Heart right ventricle (tissue), 16 donors: ENCODE results near the gene DGKE. TPM values are rescaled to one million over a fixed set of nuclear protein-coding genes. Genes with fewer than 3 reads are reported as not detected.
A peak's percentile ranks its signal among the peaks of the same experiment; 100 is the strongest.

Experiments used
- ATAC-seq, 8 donors: fragments of 200-7000 bp; cut with Tn5 transposase; one replicate each; pipeline ENCODE4 v1.9.1; 2020; ENCODE audit warnings: mild to moderate bottlenecking in 8 of 8, moderate library complexity in 8 of 8, moderate number of reproducible peaks in 1 of 8
- DNase-seq, 2 donors: peaks; one replicate each; pipeline ENCODE4 v3.0.0-alpha.2; 2020
- H3K27ac ChIP-seq, 10 donors: fragments of 200-600 bp; sonication (generic) in 2 of 10; one replicate each; pipeline versions ENCODE4 v1.5.0 to v1.8.0; 2020 to 2022; ENCODE audit warnings: mild to moderate bottlenecking in 3 of 10
- H3K27me3 ChIP-seq, 7 donors: fragments of 200-600 bp; one replicate each; pipeline ENCODE4 v1.8.0; 2021 to 2022; ENCODE audit warnings: mild to moderate bottlenecking in 2 of 7
- H3K36me3 ChIP-seq, 9 donors: fragments of 200-600 bp; sonication (generic) in 1 of 9; one replicate each; pipeline versions ENCODE4 v1.5.0 to v1.8.0; 2020 to 2022; ENCODE audit warnings: mild to moderate bottlenecking in 2 of 9
- H3K4me1 ChIP-seq, 9 donors: fragments of 200-600 bp; sonication (generic) in 1 of 9; one replicate each; pipeline versions ENCODE4 v1.5.0 to v1.8.0; 2020 to 2022; ENCODE audit warnings: mild to moderate bottlenecking in 4 of 9
- H3K4me3 ChIP-seq, 10 donors: fragments of 200-600 bp; sonication (generic) in 2 of 10; one replicate each; pipeline versions ENCODE4 v1.5.0 to v1.8.0; 2020 to 2022; ENCODE audit warnings: mild to moderate bottlenecking in 7 of 10, moderate library complexity in 2 of 10
- H3K9me3 ChIP-seq, 11 donors: fragments of 200-600 bp in 10 of 11; sonication (generic) in 2 of 11; one replicate each; pipeline versions ENCODE4 v1.5.0 to v1.8.0; 2013 to 2022; ENCODE audit warnings: mild to moderate bottlenecking in 2 of 11, control low read depth in 1 of 11, moderate library complexity in 1 of 11
- WGBS, 2 donors: extraction: QIAGEN DNeasy Blood & Tissue Kit; methylation state at CpG; one replicate each; pipeline ENCODE4 v1.1.7; 2013; ENCODE audit warnings: inconsistent platforms in 1 of 2; 5-methylcytosine and 5-hydroxymethylcytosine counted together
- intact Hi-C, 10 donors: fragments of 100-400 bp; cut with DNase I; formaldehyde crosslinking; loops; one replicate each; pipeline versions ENCODE4 v1.11.1 to v1.14.2; 2022
- polyA plus RNA-seq, 2 donors: library from polyadenylated mRNA; stranded (reverse); fragments of 200-250 nt; gene quantifications; one replicate each; pipeline ENCODE4 v1.2.3, GENCODE V29; 2013
- total RNA-seq, 10 donors: library from RNA; stranded (reverse); fragmentation: NEBNext Ultra II Directional in 3 of 10; extraction: Animal tissue kit (Norgen Biotek cat#: 25700) in 3 of 10; gene quantifications; one replicate each; pipeline versions ENCODE4 v1.2.1 to v1.2.4, GENCODE V29; 2021 to 2023
- TF ChIP-seq, protein P1 (sequence below), 9 donors: fragments of 200-600 bp; sonication (generic) in 2 of 9; IDR thresholded peaks; one replicate each; pipeline versions ENCODE4 v1.5.0 to v1.8.0; 2021 to 2022; ENCODE audit warnings: antibody characterized with exemption in 9 of 9, mild to moderate bottlenecking in 5 of 9, moderate library complexity in 1 of 9
- donor health status: Arrhythmogenic right ventricular cardiomyopathy.
- donor health status: ischemic (EF 13 %, LVEDD 7.1; RV severe dilation, severe dysfunction).
- donor health status: healthy with polysubstance abuse.
- donor health status: DM: no; HTN: yes; CAD: no.
- donor health status: DM: no; HTN: no; CAD: no.
- donor health status: ischemic (EF 25% LVEDD 6.9; RV normal size, moderate dysfunction).
- donor health status: ischemic (EF 25% LVEDD 5.7; RV mildly dilated, moderate dysfunction).
- donor health status: healthy.
- donor health status: DM: yes; HTN: yes; CAD: no.
- donor health status: Ischemic cardiomyopathy.
- donor health status: ischemic (EF 35%, LVEDD 5.7; RV mildly dilated, moderate dysfunction).
- donor health status: nonischemic (EF 11% LVEDD 7.7; RV severe dilation, severe dysfunction).
- donor health status: DM: yes; HTN: yes; CAD: no.
- donor health status: PGD.
- donor health status: ischemic (EF 29% LVEDD 5.4; RV normal size, mild dysfunction).
- donor health status: nonischemic (EF 23%, LVEDD 6.1; RV moderate dilation, normal function).

The DGKE gene
- total and polyA plus RNA-seq, 12 donors: 0.71 to 5.3 (median 2.7) TPM

DNA sequence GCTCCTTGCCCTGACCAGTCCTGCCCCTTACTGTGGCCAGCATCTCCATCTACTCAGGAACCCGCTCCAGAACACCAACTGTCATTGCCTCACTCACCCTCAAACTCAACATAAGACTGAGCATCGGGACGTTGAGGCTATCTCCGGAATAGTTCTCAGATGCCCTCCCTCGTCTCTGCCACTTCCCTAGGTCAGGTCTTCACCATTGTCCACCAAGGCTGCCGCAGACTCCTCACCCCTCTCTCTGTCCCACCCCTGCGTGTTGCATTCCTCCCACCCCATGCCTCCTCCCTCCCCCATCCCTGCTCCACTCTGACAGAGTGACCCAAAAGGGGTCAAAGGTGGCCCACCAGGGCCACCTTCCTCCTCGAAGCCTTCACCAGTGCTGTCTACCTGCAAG, 37.4 kb upstream of the DGKE start:
- H3K36me3 ChIP-seq: no peaks in the 10 kb centered on the region
- intact Hi-C loops: no loop called here
- 86% methylated on average over 8 of the region's 8 CpGs for WGBS, 2 donors
- no peaks in the 10 kb centered on the region for H3K27me3 ChIP-seq
- TF ChIP-seq, protein P1, sequence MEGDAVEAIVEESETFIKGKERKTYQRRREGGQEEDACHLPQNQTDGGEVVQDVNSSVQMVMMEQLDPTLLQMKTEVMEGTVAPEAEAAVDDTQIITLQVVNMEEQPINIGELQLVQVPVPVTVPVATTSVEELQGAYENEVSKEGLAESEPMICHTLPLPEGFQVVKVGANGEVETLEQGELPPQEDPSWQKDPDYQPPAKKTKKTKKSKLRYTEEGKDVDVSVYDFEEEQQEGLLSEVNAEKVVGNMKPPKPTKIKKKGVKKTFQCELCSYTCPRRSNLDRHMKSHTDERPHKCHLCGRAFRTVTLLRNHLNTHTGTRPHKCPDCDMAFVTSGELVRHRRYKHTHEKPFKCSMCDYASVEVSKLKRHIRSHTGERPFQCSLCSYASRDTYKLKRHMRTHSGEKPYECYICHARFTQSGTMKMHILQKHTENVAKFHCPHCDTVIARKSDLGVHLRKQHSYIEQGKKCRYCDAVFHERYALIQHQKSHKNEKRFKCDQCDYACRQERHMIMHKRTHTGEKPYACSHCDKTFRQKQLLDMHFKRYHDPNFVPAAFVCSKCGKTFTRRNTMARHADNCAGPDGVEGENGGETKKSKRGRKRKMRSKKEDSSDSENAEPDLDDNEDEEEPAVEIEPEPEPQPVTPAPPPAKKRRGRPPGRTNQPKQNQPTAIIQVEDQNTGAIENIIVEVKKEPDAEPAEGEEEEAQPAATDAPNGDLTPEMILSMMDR (IDR thresholded peaks at IDR 0.05): no peak
- no peak overlapping the region for H3K27ac ChIP-seq
- no peaks in the 10 kb centered on the region for H3K9me3 ChIP-seq
- no peak overlapping the region for H3K4me3 ChIP-seq
- ATAC-seq (no peak), DNase-seq (no peak)
- H3K4me1 ChIP-seq: peaks cover 0 to 7% (median 0%) of the 10 kb centered on the region in 9 donors

DNA sequence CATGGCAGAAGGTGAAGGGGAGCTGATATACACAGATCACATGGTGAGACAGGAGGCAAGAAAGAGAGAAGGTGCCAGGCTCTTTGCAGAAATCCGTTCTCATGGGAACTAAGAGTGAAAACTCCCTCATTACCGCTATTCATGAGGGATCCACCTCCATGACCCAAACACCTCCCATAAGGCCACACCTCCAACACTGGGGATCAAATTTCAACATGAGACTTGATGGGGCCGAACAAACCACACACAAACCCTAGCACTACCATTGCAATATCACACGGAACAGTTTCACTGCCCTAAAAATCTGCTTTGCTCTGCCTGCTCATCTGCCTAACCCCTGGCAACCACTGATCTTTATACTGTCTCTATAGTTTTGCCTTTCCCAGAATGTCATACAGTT, 35.0 kb upstream of the DGKE start:
- Histone ChIP-seq H3K4me3 (no peak overlapping the region), H3K27ac (no peak overlapping the region), H3K9me3 (no peaks in the 10 kb centered on the region), H3K27me3 (no peaks in the 10 kb centered on the region), H3K4me1 (no peaks in the 10 kb centered on the region), H3K36me3 (no peaks in the 10 kb centered on the region)
- TF ChIP-seq, protein P1 (IDR thresholded peaks at IDR 0.05): no peak
- intact Hi-C loops: no loop called here
- ATAC-seq (no peak), DNase-seq (no peak)
- 38 to 43% methylated on average over 4 of the region's 4 CpGs for WGBS, 2 donors

DNA sequence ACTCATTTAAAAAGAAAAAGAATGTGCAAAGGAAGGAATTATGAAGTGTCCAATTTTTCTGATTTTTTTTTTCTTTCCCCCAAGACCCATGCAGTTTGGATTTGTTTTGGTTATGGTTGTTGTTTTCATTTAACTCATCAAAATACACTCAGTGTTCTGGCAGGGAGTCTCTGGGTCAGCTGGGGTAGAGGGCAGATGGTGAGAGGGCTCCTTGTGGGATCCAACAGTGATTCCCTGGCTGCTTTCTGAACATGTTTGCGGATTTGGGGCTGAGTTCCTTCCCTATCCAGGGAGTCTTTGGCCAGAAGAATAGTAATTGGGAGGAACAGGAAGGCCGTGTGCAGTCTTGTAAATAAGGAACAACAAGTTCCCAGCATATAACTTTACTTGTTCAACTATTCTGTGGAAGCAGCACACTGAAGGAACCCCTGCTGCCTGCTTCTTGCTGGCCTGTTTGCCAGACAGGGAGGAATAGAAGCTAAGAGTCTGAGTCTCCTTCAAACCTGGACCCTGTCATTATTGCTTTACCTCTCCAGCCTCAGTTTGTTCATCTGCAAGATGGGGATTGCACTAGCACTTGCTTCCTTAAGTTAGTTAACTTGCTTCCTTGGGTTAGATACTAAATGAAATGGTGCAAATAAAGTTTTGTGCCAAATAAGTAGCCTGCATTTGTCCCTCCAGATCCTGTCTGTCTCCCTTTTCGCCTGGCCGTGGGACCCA, 32.3 kb upstream of the DGKE start:
- intact Hi-C loops: no loop called here
- Histone ChIP-seq H3K27ac (no peak overlapping the region), H3K4me3 (no peak overlapping the region), H3K36me3 (no peaks in the 10 kb centered on the region), H3K27me3 (no peaks in the 10 kb centered on the region), H3K9me3 (no peaks in the 10 kb centered on the region), H3K4me1 (no peaks in the 10 kb centered on the region)
- TF ChIP-seq, protein P1 (IDR thresholded peaks at IDR 0.05): no peak
- DNase-seq (no peak), ATAC-seq (peak in 2 of 8 donors; percentile 47 to 77)
- 81 to 89% methylated on average over 4 of the region's 4 CpGs for WGBS, 2 donors

DNA sequence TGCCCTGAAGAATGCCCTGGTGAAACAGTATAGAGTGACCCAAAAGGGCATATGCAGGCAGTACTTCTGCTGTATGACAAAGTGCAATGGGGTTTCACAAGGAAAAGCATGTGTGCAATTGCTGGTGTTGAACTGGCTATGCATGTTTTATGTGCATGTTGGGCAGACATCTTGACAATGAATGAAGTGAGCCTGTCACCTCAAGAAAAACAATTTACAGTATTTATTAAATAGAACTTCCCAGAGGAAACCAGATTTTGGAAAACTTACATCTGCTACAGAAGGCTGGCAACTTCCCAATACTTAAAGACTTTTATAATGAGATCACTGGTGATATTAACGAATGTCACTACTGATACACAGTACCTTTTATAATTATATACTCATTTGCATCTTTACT, 30.9 kb upstream of the DGKE start:
- TF ChIP-seq, protein P1 (IDR thresholded peaks at IDR 0.05): no peak
- no peak for DNase-seq
- no peaks in the 10 kb centered on the region for H3K9me3 ChIP-seq
- no peak for ATAC-seq
- 71 to 73% methylated on average over 1 of the region's 1 CpG for WGBS, 2 donors
- no peaks in the 10 kb centered on the region for H3K36me3 ChIP-seq
- H3K4me3 ChIP-seq: no peak overlapping the region
- intact Hi-C loops: no loop called here
- H3K4me1 ChIP-seq: no peaks in the 10 kb centered on the region
- H3K27ac ChIP-seq: no peak overlapping the region
- no peaks in the 10 kb centered on the region for H3K27me3 ChIP-seq
